Measurements from ENCODE around the gene C14orf180. TPM values are rescaled to one million over a fixed set of nuclear protein-coding genes. Genes with fewer than 3 reads are reported as not detected.

The C14orf180 gene
- total RNA-seq, 1 experiment from 2014 or later, result not detected

- no peak overlapping the region for H2BK5ac ChIP-seq (ENCODE audit: insufficient read length, low read length)
- H3K4me2 ChIP-seq (ENCODE audit: insufficient read depth, insufficient read length, low read length), result no peak overlapping the region
- no peak overlapping the region for H4K5ac ChIP-seq (ENCODE audit: insufficient read length, low read depth, low read length)
- no peak overlapping the region for H3K4ac ChIP-seq (ENCODE audit: low read depth, low read length)
- H3K27me3 ChIP-seq (ENCODE audit: insufficient read depth, low read length), result no peaks in the 10 kb centered on the region
- no peaks in the 10 kb centered on the region for H3K9me3 ChIP-seq (ENCODE audit: control insufficient read depth, low read depth, low read length)
- no peaks in the 10 kb centered on the region for H3K23me2 ChIP-seq (ENCODE audit: insufficient read length, low read depth, low read length, poor library complexity, severe bottlenecking)
- no peak overlapping the region for H2BK20ac ChIP-seq (ENCODE audit: low read depth, low read length, poor library complexity, severe bottlenecking)
- no peaks in the 10 kb centered on the region for H4K20me1 ChIP-seq (ENCODE audit: control insufficient read depth, insufficient read depth, insufficient read length)
- H2AK5ac ChIP-seq (ENCODE audit: insufficient read length, low read length), result no peak overlapping the region
- no peak overlapping the region for H2BK12ac ChIP-seq (ENCODE audit: insufficient read length, low read depth, low read length)
- H4K8ac ChIP-seq (replicated peaks; ENCODE audit: insufficient read length, low read depth, low read length), result no peak overlapping the region
- H3K14ac ChIP-seq (ENCODE audit: insufficient read depth, low read length), result no peak overlapping the region
- no peak for TF ChIP-seq CTCF (conservative IDR thresholded peaks at IDR 0.05)
- no peak overlapping the region for H3K27ac Mint-ChIP-seq
- no peaks in the 10 kb centered on the region for H3K4me1 ChIP-seq (ENCODE audit: insufficient read depth, low read length)
- WGBS (ENCODE audit: extremely low coverage, insufficient read length, low lambda C conversion rate), result no CpG with 5 or more reads among the region's 12 CpGs
- H3K36me3 Mint-ChIP-seq (ENCODE audit: insufficient read depth in 1 of 3, low read depth in 3 of 3), result no peaks in the 10 kb centered on the region
- peaks cover 0 to 7% of the 10 kb centered on the region in 2 experiments; a peak in 2 of 4 replicates for H3K4me1 Mint-ChIP-seq
- H4K91ac ChIP-seq (ENCODE audit: insufficient read length, low read depth, low read length), result no peak overlapping the region
- no peak overlapping the region for H3K56ac ChIP-seq (ENCODE audit: insufficient read length, low read depth, low read length)
- H2BK15ac ChIP-seq (ENCODE audit: low read depth, low read length), result no peak overlapping the region
- no peaks in the 10 kb centered on the region; the same call in 1 of the 2 replicates for H3K27me3 Mint-ChIP-seq (ENCODE audit: low read depth)
- H3T11ph ChIP-seq (ENCODE audit: low read length), result no peak overlapping the region
- no peaks in the 10 kb centered on the region for H3K79me2 ChIP-seq (ENCODE audit: insufficient read depth, low read length)
- no peak overlapping the region for H3K9ac ChIP-seq (ENCODE audit: extremely low read depth, insufficient read length, low read length)
- no peak overlapping the region for H2AFZ ChIP-seq (ENCODE audit: low read length)
- no peak overlapping the region for H3K27ac ChIP-seq (ENCODE audit: insufficient read length, low read depth, low read length)
- DNase-seq, result no peak
- no peaks in the 10 kb centered on the region for H3K9me3 Mint-ChIP-seq
- H3K4me3 Mint-ChIP-seq, result no peak overlapping the region
- H3K79me1 ChIP-seq (ENCODE audit: insufficient read depth, low read depth, low read length, poor library complexity, severe bottlenecking), result no peaks in the 10 kb centered on the region
- no peak overlapping the region for H2BK120ac ChIP-seq (ENCODE audit: low read depth, low read length, poor library complexity, severe bottlenecking)
- H3K23ac ChIP-seq (ENCODE audit: insufficient read length, low read depth, low read length), result no peak overlapping the region
- H3K18ac ChIP-seq (ENCODE audit: insufficient read length, low read depth, low read length), result no peak overlapping the region
These were observed 2.1 kb upstream of the C14orf180 start for GRCh38 chr14:104577426-104577825.

All from H9 (cell line).